Activated CD8-positive, alpha-beta T cell treated with anti-CD3 and anti-CD28 coated beads, Interleukin-2, amount 10 ng/mL, durations not matched to agents 7 days and 5 days (primary cell): ENCODE measurements around the gene CD96. TPM values are rescaled to one million over a fixed set of nuclear protein-coding genes. Genes with fewer than 3 reads are reported as not detected.
"Not testable (repeated sequence)": the region's sequence is repeated elsewhere in the genome, so short reads cannot be mapped to it uniquely, and the experiment has no call there.

Experiments
- ATAC-seq: fragments of 150-1000 bp; cut with Tn5 transposase; one replicate; pipeline ENCODE4 v1.10.0; 2021; ENCODE audit warnings: moderate library complexity
- CTCF ChIA-PET: fragments of 350-600 bp; sonication (Branson Sonifier 250); formaldehyde crosslinking; loops from one replicate; lab custom pipeline; 2021; ENCODE audit warnings: antibody characterized with exemption; lab: Charles Lee
- POLR2A ChIA-PET: fragments of 350-600 bp; sonication (Branson Sonifier 250); formaldehyde crosslinking; loops from one replicate; lab custom pipeline; 2021; ENCODE audit warnings: antibody characterized with exemption; lab: Charles Lee
- DNase-seq: peaks from one replicate; pipeline ENCODE4 v3.0.0-alpha.2; 2020
- H3K27ac Mint-ChIP-seq: one replicate; pipeline ENCODE4 v1.8.0; 2021; ENCODE audit warnings: mild to moderate bottlenecking, mixed read lengths
- H3K27me3 Mint-ChIP-seq: one replicate; pipeline ENCODE4 v1.8.0; 2021; ENCODE audit warnings: low read depth, mixed read lengths
- H3K36me3 Mint-ChIP-seq: one replicate; pipeline ENCODE4 v1.8.0; 2021; ENCODE audit warnings: low read depth, mixed read lengths
- H3K4me1 Mint-ChIP-seq: one replicate; pipeline ENCODE4 v1.8.0; 2021; ENCODE audit warnings: low read depth, mixed read lengths
- H3K4me3 Mint-ChIP-seq: one replicate; pipeline ENCODE4 v1.8.0; 2021; ENCODE audit warnings: mild to moderate bottlenecking, mixed read lengths
- H3K9me3 Mint-ChIP-seq: one replicate; pipeline ENCODE4 v1.8.0; 2022; ENCODE audit warnings: mixed read lengths; ENCODE audit not compliant: insufficient read depth
- total RNA-seq, 2 experiments: library from RNA; stranded (reverse); gene quantifications; one replicate each; pipeline ENCODE4 v1.2.3, GENCODE V29; 2021

CD96 gene
- total RNA-seq, 2 experiments from 2014 or later: 293 to 303 TPM

GRCh38 chr3:111672461-111672860 lies 130.5 kb downstream of the CD96 start:
- ATAC-seq, H3K27me3 Mint-ChIP-seq, H3K9me3 Mint-ChIP-seq, H3K4me3 Mint-ChIP-seq, DNase-seq: not testable (repeated sequence)
- H3K4me1 Mint-ChIP-seq: peaks cover 78% of the 10 kb centered on the region
- H3K36me3 Mint-ChIP-seq: peaks cover 31% of the 10 kb centered on the region
- H3K27ac Mint-ChIP-seq: peak overlapping the region; percentile 99
- CTCF ChIA-PET: interaction anchor here (0.7 to 2.0 kb wide), 7 partner anchors 11 to 341 kb away, joined by 3 to 7 read pairs (median 3); no protein-coding TSS in a partner anchor
- POLR2A ChIA-PET: interaction anchor here (1.7 kb wide), 1 partner anchor 18 kb away, joined by 6 read pairs; no protein-coding TSS in a partner anchor

- H3K36me3 Mint-ChIP-seq: peaks cover 30% of the 10 kb centered on the region
- peaks cover 66% of the 10 kb centered on the region for H3K4me1 Mint-ChIP-seq
- H3K9me3 Mint-ChIP-seq: no peaks in the 10 kb centered on the region
- H3K4me3 Mint-ChIP-seq: peak overlapping the region; percentile 89
- DNase-seq: no peak
- ATAC-seq: no peak
- peak overlapping the region; percentile 99 for H3K27ac Mint-ChIP-seq
- ChIA-PET POLR2A (interaction anchor here (1.0 to 2.0 kb wide), 3 partner anchors 18 to 131 kb away, joined by 3 to 5 read pairs (median 4); no protein-coding TSS in a partner anchor), CTCF (no interaction called here)
- H3K27me3 Mint-ChIP-seq: no peaks in the 10 kb centered on the region
These were observed 133.8 kb downstream of the CD96 start for GRCh38 chr3:111675846-111676210.

- Mint-ChIP-seq H3K9me3 (no peaks in the 10 kb centered on the region), H3K4me3 (peak overlapping the region; percentile 89), H3K4me1 (peaks cover 65% of the 10 kb centered on the region), H3K27ac (peak overlapping the region; percentile 99), H3K36me3 (peaks cover 32% of the 10 kb centered on the region), H3K27me3 (no peaks in the 10 kb centered on the region)
- POLR2A ChIA-PET: interaction anchor here (0.7 to 2.0 kb wide), 6 partner anchors 9 to 133 kb away, joined by 3 to 5 read pairs (median 4); no protein-coding TSS in a partner anchor
- peak; percentile 53 for DNase-seq
- CTCF ChIA-PET: interaction anchor here (0.6 to 2.0 kb wide), 4 partner anchors 8 to 184 kb away, joined by 3 to 12 read pairs (median 6); no protein-coding TSS in a partner anchor
- ATAC-seq: no peak
These were observed 134.4 kb downstream of the CD96 start for GRCh38 chr3:111676211-111677006.

GRCh38 chr3:111677007-111677392 lies 135.0 kb downstream of the CD96 start:
- ATAC-seq (no peak), DNase-seq (no peak)
- H3K4me3 Mint-ChIP-seq: peak overlapping the region; percentile 89
- H3K36me3 Mint-ChIP-seq: peaks cover 37% of the 10 kb centered on the region
- H3K27ac Mint-ChIP-seq: peak overlapping the region; percentile 99
- peaks cover 68% of the 10 kb centered on the region for H3K4me1 Mint-ChIP-seq
- ChIA-PET CTCF (interaction anchor here (0.6 to 2.0 kb wide), 4 partner anchors 9 to 183 kb away, joined by 3 to 12 read pairs (median 6); no protein-coding TSS in a partner anchor), POLR2A (interaction anchor here (0.7 to 2.0 kb wide), 6 partner anchors 9 to 134 kb away, joined by 3 to 5 read pairs (median 4); no protein-coding TSS in a partner anchor)
- no peaks in the 10 kb centered on the region for H3K27me3 Mint-ChIP-seq
- no peaks in the 10 kb centered on the region for H3K9me3 Mint-ChIP-seq

GRCh38 chr3:111681661-111682426 lies 139.8 kb downstream of the CD96 start:
- ChIA-PET POLR2A (no interaction called here), CTCF (interaction anchor here (0.7 to 3.7 kb wide), 2 partner anchors 34 to 87 kb away, joined by 3 to 18 read pairs; partner anchors contain the start of gene ZBED2)
- ATAC-seq: no peak
- Mint-ChIP-seq H3K4me1 (peaks cover 53% of the 10 kb centered on the region), H3K4me3 (no peak overlapping the region), H3K9me3 (no peaks in the 10 kb centered on the region), H3K36me3 (peaks cover 33% of the 10 kb centered on the region), H3K27me3 (no peaks in the 10 kb centered on the region), H3K27ac (no peak overlapping the region)
- no peak for DNase-seq

GRCh38 chr3:111684640-111685039 lies 142.6 kb downstream of the CD96 start:
- Mint-ChIP-seq H3K4me1 (peaks cover 51% of the 10 kb centered on the region), H3K27ac (no peak overlapping the region), H3K36me3 (peaks cover 35% of the 10 kb centered on the region), H3K9me3 (no peaks in the 10 kb centered on the region), H3K4me3 (no peak overlapping the region), H3K27me3 (no peaks in the 10 kb centered on the region)
- POLR2A ChIA-PET: no interaction called here
- DNase-seq: no peak
- no peak for ATAC-seq
- CTCF ChIA-PET: interaction anchor here (1.0 kb wide), 1 partner anchor 9 kb away, joined by 4 read pairs; no protein-coding TSS in a partner anchor

GRCh38 chr3:111688190-111688800 lies 146.3 kb downstream of the CD96 start:
- POLR2A ChIA-PET: no interaction called here
- DNase-seq (no peak), ATAC-seq (no peak)
- Mint-ChIP-seq H3K27ac (no peak overlapping the region), H3K4me1 (peaks cover 52% of the 10 kb centered on the region), H3K36me3 (peaks cover 20% of the 10 kb centered on the region), H3K4me3 (no peak overlapping the region), H3K9me3 (no peaks in the 10 kb centered on the region), H3K27me3 (no peaks in the 10 kb centered on the region)
- CTCF ChIA-PET: interaction anchor here (1.0 to 7.4 kb wide), 5 partner anchors 20 to 278 kb away, joined by 3 to 80 read pairs (median 4); no protein-coding TSS in a partner anchor

GRCh38 chr3:111690242-111690641 lies 148.2 kb downstream of the CD96 start:
- POLR2A ChIA-PET: interaction anchor here (1.0 to 2.0 kb wide), 4 partner anchors 13 to 144 kb away, joined by 3 to 8 read pairs (median 6); no protein-coding TSS in a partner anchor
- no peaks in the 10 kb centered on the region for H3K27me3 Mint-ChIP-seq
- H3K4me3 Mint-ChIP-seq: no peak overlapping the region
- H3K9me3 Mint-ChIP-seq: no peaks in the 10 kb centered on the region
- H3K27ac Mint-ChIP-seq: peak overlapping the region; percentile 62
- peaks cover 19% of the 10 kb centered on the region for H3K36me3 Mint-ChIP-seq
- CTCF ChIA-PET: interaction anchor here (0.8 to 7.4 kb wide), 15 partner anchors 11 to 380 kb away, joined by 3 to 80 read pairs (median 5); partner anchors contain the start of genes ABHD10 and CD96
- peaks cover 60% of the 10 kb centered on the region for H3K4me1 Mint-ChIP-seq
- DNase-seq (peak; percentile 55), ATAC-seq (peak; percentile 86)

GRCh38 chr3:111691293-111691909 lies 149.4 kb downstream of the CD96 start:
- no peak for DNase-seq
- H3K9me3 Mint-ChIP-seq: no peaks in the 10 kb centered on the region
- peaks cover 22% of the 10 kb centered on the region for H3K36me3 Mint-ChIP-seq
- H3K4me3 Mint-ChIP-seq: no peak overlapping the region
- no peak for ATAC-seq
- POLR2A ChIA-PET: interaction anchor here (0.6 to 2.0 kb wide), 6 partner anchors 10 to 145 kb away, joined by 3 to 8 read pairs (median 4); no protein-coding TSS in a partner anchor
- peak overlapping the region; percentile 53 for H3K27ac Mint-ChIP-seq
- H3K27me3 Mint-ChIP-seq: no peaks in the 10 kb centered on the region
- CTCF ChIA-PET: interaction anchor here (0.6 to 7.4 kb wide), 38 partner anchors 9 to 1368 kb away, joined by 3 to 80 read pairs (median 4); partner anchors contain the start of genes ABHD10 and CD96
- peaks cover 68% of the 10 kb centered on the region for H3K4me1 Mint-ChIP-seq
